Kidney (tissue), 14 donors: ENCODE measurements around the gene MAPT. TPM values are rescaled to one million over a fixed set of nuclear protein-coding genes. Genes with fewer than 3 reads are reported as not detected.
A peak's percentile ranks its signal among the peaks of the same experiment; 100 is the strongest.

ENCODE experiments used
- DNase-seq, 5 donors: peaks; one replicate each; pipeline ENCODE4 v3.0.0-alpha.2; 2013 to 2020
- FAIRE-seq: peaks from 2 replicates; lab custom pipeline; 2012; peaks lifted over from hg19 to GRCh38; lab: Jason Lieb, UNC
- H3K27ac ChIP-seq, 2 donors: one replicate each; pipeline ENCODE4 v1.7.0; 2013; ENCODE audit warnings: low read depth in 2 of 2, low read length in 2 of 2, inconsistent platforms in 1 of 2
- H3K27me3 ChIP-seq: one replicate; pipeline ENCODE4 v1.7.1; 2013; ENCODE audit warnings: low read length, inconsistent platforms; ENCODE audit not compliant: control insufficient read depth, insufficient read depth
- H3K36me3 ChIP-seq, 3 donors: one replicate each; pipeline versions ENCODE4 v1.7.0 to v1.7.1; 2013; ENCODE audit warnings: low read length in 3 of 3, control low read depth in 1 of 3, inconsistent platforms in 1 of 3; ENCODE audit not compliant: insufficient read depth in 3 of 3, control insufficient read depth in 2 of 3
- H3K4me1 ChIP-seq, 3 donors: one replicate each; pipeline versions ENCODE4 v1.7.0 to v1.7.1; 2013; ENCODE audit warnings: low read length in 3 of 3, inconsistent platforms in 1 of 3, low read depth in 1 of 3; ENCODE audit not compliant: control insufficient read depth in 2 of 3, insufficient read depth in 2 of 3
- H3K4me3 ChIP-seq, 3 donors: one replicate each; pipeline versions ENCODE4 v1.7.0 to v1.8.1; 2013; ENCODE audit warnings: low read length in 3 of 3, control low read depth in 1 of 3, inconsistent platforms in 1 of 3
- H3K9ac ChIP-seq, 3 donors: one replicate each; pipeline versions ENCODE4 v1.7.0 to v1.7.1; 2013; ENCODE audit warnings: low read length in 3 of 3, control low read depth in 1 of 3, inconsistent platforms in 1 of 3
- H3K9me3 ChIP-seq, 3 donors: one replicate each; pipeline versions ENCODE4 v1.7.0 to v1.7.1; 2013; ENCODE audit warnings: low read length in 3 of 3, control low read depth in 1 of 3, inconsistent platforms in 1 of 3; ENCODE audit not compliant: control insufficient read depth in 2 of 3, insufficient read depth in 1 of 3
- intact Hi-C: fragments of 100-400 bp; cut with DNase I; formaldehyde crosslinking; loops from one replicate; pipeline ENCODE4 v1.11.1; 2022
- polyA plus RNA-seq: library from polyadenylated mRNA; stranded (reverse); fragments of 350-450 nt; fragmentation: Illumina TruSeq; extraction: RNeasy Lipid Tissue Mini Kit (QIAGEN cat#74804); gene quantifications from one replicate; pipeline ENCODE4 v1.2.3, GENCODE V29; 2014; ENCODE audit warnings: low read depth, low replicate concordance; ENCODE audit not compliant: insufficient read depth
- total RNA-seq: library from RNA; stranded (reverse); fragmentation: NEBNext Ultra II Directional; extraction: Animal tissue kit (Norgen Biotek cat#: 25700); gene quantifications from one replicate; pipeline ENCODE4 v1.2.1, GENCODE V29; 2021
- TF ChIP-seq, protein P1 (sequence below): IDR thresholded peaks from 3 replicates; pipeline ENCODE4 v1.5.1; 2012; ENCODE audit warnings: mild to moderate bottlenecking, moderate library complexity, borderline replicate concordance; ENCODE audit not compliant: insufficient read depth; ENCODE audit errors: extremely low read depth
- donor health status: control.
- donor health status: control.
- donor health status: control.
- donor health status: control.
- donor health status: control.
- donor health status: DM: yes; HTN: yes; CAD: no.
- donor health status: Normal renal cell carcinoma (clear cell type).

MAPT gene
- total and polyA plus RNA-seq, 2 donors from 2014 or later = 2.9 to 15.4 TPM

DNA sequence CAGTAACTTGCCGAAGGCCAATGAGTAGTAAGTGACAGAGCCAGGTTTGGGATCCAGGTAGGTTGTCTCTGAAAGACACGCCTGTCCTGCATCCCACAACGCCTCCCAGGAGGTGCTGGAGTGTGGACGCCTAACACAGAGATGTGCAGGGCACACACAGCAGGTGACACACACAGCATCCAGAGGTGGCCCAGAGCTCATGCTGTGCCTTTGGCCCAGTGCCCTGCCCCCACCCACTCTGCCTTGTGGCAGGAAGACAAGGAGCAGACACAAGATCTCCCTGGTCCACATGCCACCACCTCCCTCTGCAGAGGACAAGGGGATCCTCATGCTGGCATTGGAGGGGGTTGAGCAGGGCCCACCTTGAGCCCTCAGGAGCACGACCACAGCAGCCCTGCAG, 90.0 kb downstream of the MAPT start:
- intact Hi-C loops = no loop called here

DNA sequence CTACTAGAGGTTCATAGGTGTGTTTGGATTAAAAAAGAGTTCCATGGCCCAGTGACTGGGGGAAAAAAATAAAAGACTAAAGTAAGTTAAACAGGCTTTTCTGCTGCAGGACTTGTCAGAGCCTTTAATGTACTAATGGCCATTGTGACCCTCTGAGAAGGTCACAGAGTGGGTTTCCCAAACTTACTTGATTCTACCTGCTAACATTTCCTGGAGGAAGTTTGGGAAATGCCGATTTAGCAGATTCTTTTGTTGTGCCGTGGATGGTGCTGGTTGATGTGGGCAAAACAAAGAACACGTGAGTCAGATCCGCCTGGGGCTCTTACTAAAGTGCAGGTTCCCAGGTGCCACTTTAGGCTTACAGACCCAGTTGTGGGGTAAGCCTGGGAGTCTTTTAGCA, 91.1 kb downstream of the MAPT start:
- Histone ChIP-seq H3K9me3 (no peaks in the 10 kb centered on the region), H3K27ac (no peak overlapping the region), H3K4me1 (no peaks in the 10 kb centered on the region), H3K4me3 (no peak overlapping the region), H3K27me3 (no peaks in the 10 kb centered on the region), H3K36me3 (no peaks in the 10 kb centered on the region), H3K9ac (no peak overlapping the region)
- DNase-seq (peak in 1 of 5 donors; percentile 8), FAIRE-seq (no peak)
- intact Hi-C loops = no loop called here
- TF ChIP-seq, protein P1, sequence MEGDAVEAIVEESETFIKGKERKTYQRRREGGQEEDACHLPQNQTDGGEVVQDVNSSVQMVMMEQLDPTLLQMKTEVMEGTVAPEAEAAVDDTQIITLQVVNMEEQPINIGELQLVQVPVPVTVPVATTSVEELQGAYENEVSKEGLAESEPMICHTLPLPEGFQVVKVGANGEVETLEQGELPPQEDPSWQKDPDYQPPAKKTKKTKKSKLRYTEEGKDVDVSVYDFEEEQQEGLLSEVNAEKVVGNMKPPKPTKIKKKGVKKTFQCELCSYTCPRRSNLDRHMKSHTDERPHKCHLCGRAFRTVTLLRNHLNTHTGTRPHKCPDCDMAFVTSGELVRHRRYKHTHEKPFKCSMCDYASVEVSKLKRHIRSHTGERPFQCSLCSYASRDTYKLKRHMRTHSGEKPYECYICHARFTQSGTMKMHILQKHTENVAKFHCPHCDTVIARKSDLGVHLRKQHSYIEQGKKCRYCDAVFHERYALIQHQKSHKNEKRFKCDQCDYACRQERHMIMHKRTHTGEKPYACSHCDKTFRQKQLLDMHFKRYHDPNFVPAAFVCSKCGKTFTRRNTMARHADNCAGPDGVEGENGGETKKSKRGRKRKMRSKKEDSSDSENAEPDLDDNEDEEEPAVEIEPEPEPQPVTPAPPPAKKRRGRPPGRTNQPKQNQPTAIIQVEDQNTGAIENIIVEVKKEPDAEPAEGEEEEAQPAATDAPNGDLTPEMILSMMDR = no peak

More for the DNA sequence above, 90.0 kb downstream of the MAPT start:
- Histone ChIP-seq H3K36me3 (no peaks in the 10 kb centered on the region), H3K9me3 (no peaks in the 10 kb centered on the region), H3K4me1 (no peaks in the 10 kb centered on the region), H3K4me3 (no peak overlapping the region), H3K27ac (no peak overlapping the region), H3K9ac (no peak overlapping the region), H3K27me3 (no peaks in the 10 kb centered on the region)
- FAIRE-seq (no peak), DNase-seq (peak in 1 of 5 donors; percentile 39)
- TF ChIP-seq, protein P1 = no peak

DNA sequence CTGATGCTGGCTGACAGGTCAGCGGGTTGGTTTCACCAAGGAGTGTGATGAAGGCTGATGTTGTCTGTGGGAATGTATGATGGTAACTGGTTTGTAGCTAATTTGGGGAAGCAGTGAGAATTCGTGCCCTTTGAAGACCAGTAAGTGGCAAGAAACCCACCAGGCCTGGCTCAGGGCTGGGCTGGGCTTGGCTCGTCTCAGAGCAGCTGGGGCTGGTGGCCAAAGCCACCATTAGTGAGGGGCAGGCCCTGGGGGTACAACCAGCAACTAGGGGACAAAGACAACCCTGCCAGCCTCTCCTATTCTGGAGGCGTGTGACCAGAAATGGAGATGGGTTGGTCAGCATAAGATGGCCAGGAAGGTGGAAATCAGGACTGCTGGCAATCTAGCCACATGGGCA, 91.7 kb downstream of the MAPT start:
- TF ChIP-seq, protein P1 = no peak
- no peak overlapping the region for H3K9ac ChIP-seq
- intact Hi-C loops = no loop called here
- no peaks in the 10 kb centered on the region for H3K27me3 ChIP-seq
- no peaks in the 10 kb centered on the region for H3K9me3 ChIP-seq
- no peaks in the 10 kb centered on the region for H3K4me1 ChIP-seq
- FAIRE-seq = no peak
- H3K36me3 ChIP-seq = peaks cover 0 to 1% (median 0%) of the 10 kb centered on the region in 3 donors
- no peak overlapping the region for H3K4me3 ChIP-seq
- no peak overlapping the region for H3K27ac ChIP-seq
- DNase-seq = peak in 1 of 5 donors; percentile 10

DNA sequence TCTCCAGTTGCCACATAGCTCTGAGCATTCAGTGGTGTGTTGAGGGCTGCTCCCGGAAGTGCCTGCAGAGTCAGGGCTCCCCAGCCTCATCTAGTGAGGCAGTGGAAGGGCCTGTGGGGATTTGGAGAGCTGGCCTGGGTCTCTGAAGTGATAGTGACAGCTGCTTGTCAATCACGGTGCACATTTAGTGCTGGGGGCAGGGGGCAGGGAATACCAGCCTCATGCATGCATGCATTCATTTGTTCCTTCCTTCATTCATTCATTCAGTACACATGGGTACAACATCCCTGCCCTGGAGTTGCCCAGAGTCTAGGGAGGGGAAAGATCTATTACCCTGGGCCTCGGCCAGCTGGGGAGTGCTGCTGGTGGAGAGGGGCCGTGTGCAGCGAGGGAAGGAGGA, 93.4 kb downstream of the MAPT start:
- Histone ChIP-seq H3K4me1 (no peaks in the 10 kb centered on the region), H3K27me3 (no peaks in the 10 kb centered on the region), H3K9ac (no peak overlapping the region), H3K9me3 (no peaks in the 10 kb centered on the region), H3K36me3 (peaks cover 0 to 2% (median 0%) of the 10 kb centered on the region in 3 donors), H3K4me3 (no peak overlapping the region), H3K27ac (no peak overlapping the region)
- TF ChIP-seq, protein P1 = no peak
- intact Hi-C loops = no loop called here
- no peak for DNase-seq
- no peak for FAIRE-seq
